ENCODE data around the gene HK2.

HK2 gene

GRCh38 chr2:74939919-74940812 lies 106.2 kb downstream of the HK2 start:
- no peak for DNase-seq

GRCh38 chr2:74941284-74941683 lies 107.4 kb downstream of the HK2 start:
- DNase-seq = no peak

GRCh38 chr2:74942263-74942662 lies 108.3 kb downstream of the HK2 start:
- DNase-seq = no peak
